Left ventricle myocardium inferior (tissue), 1 donor: ENCODE results near the gene GINS1. TPM values are rescaled to one million over a fixed set of nuclear protein-coding genes. Genes with fewer than 3 reads are reported as not detected.

ENCODE experiments used
- DNase-seq: peaks from one replicate; pipeline ENCODE4 v3.0.0-alpha.2; 2020
- H3K27ac ChIP-seq: fragments of 200-600 bp; replicated peaks from 2 replicates; pipeline ENCODE4 v1.8.0; 2021
- H3K27me3 ChIP-seq: fragments of 200-600 bp; 2 replicates; pipeline ENCODE4 v1.8.0; 2021; ENCODE audit warnings: low read depth
- H3K36me3 ChIP-seq: fragments of 200-600 bp; 2 replicates; pipeline ENCODE4 v1.8.0; 2021
- H3K4me1 ChIP-seq: fragments of 200-600 bp; 2 replicates; pipeline ENCODE4 v1.8.0; 2021
- H3K4me3 ChIP-seq: fragments of 200-600 bp; 2 replicates; pipeline ENCODE4 v1.8.0; 2021; ENCODE audit warnings: mild to moderate bottlenecking, moderate library complexity
- H3K9me3 ChIP-seq: fragments of 200-600 bp; replicated peaks from 2 replicates; pipeline ENCODE4 v1.8.0; 2021
- intact Hi-C: fragments of 100-400 bp; cut with micrococcal nuclease; formaldehyde crosslinking; loops from one replicate; pipeline ENCODE4 v1.11.0; 2022
- total RNA-seq: library from RNA; stranded (reverse); fragmentation: NEBNext Ultra II Directional; extraction: Animal tissue kit (Norgen Biotek cat#: 25700); gene quantifications from one replicate; pipeline ENCODE4 v1.2.1, GENCODE V29; 2021
- TF ChIP-seq, protein P1 (sequence below): fragments of 200-600 bp; IDR thresholded peaks from 2 replicates; pipeline ENCODE4 v1.8.0; 2021; ENCODE audit warnings: antibody characterized with exemption, mild to moderate bottlenecking, borderline replicate concordance
- donor health status: DM: no; HTN: yes; CAD: no; lungs with severe emphysema.

Gene GINS1
- total RNA-seq, 1 donor from 2014 or later: 0.41 TPM

DNA sequence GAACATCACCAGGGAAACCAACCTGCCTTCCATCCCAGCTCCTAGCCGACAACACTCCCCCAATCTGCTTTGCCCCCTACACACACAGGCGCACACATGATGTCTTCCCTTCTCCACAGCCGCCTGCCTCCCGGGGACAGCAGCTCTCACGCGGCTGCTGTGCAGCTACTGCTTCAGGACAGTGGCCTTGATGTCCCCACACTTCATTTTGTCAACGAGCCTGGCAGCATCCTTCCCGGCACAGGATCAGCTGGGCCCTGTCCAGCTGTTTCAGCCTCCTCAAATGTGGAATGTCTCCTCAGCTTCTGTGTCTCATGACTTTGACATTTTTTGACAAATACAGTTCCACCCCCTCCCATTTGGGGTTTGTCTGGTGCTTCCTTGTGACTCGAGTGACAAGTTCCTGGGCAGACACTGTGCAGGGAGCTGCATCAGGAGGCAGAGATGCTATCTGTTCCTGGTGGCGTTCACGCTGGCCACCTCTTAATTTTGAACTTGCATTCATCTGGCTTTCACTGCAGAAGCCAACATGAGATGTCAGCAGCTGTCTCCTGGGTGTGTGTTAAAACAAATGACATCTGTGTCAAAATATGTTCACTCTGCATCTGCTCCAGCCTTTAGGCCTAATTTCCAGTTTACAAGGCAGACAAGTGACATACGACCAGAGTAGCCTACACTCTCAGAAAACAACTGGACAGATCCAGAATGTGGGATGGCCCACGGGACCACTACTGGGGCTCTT is 57.2 kb downstream of the GINS1 start:
- Histone ChIP-seq H3K36me3 (peaks cover 34% of the 10 kb centered on the region), H3K27ac (no peak overlapping the region), H3K27me3 (no peaks in the 10 kb centered on the region), H3K9me3 (no peaks in the 10 kb centered on the region), H3K4me3 (no peak overlapping the region), H3K4me1 (peaks cover 12% of the 10 kb centered on the region)
- intact Hi-C loops: no loop called here
- TF ChIP-seq, protein P1, sequence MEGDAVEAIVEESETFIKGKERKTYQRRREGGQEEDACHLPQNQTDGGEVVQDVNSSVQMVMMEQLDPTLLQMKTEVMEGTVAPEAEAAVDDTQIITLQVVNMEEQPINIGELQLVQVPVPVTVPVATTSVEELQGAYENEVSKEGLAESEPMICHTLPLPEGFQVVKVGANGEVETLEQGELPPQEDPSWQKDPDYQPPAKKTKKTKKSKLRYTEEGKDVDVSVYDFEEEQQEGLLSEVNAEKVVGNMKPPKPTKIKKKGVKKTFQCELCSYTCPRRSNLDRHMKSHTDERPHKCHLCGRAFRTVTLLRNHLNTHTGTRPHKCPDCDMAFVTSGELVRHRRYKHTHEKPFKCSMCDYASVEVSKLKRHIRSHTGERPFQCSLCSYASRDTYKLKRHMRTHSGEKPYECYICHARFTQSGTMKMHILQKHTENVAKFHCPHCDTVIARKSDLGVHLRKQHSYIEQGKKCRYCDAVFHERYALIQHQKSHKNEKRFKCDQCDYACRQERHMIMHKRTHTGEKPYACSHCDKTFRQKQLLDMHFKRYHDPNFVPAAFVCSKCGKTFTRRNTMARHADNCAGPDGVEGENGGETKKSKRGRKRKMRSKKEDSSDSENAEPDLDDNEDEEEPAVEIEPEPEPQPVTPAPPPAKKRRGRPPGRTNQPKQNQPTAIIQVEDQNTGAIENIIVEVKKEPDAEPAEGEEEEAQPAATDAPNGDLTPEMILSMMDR: no peak
- no peak for DNase-seq

DNA sequence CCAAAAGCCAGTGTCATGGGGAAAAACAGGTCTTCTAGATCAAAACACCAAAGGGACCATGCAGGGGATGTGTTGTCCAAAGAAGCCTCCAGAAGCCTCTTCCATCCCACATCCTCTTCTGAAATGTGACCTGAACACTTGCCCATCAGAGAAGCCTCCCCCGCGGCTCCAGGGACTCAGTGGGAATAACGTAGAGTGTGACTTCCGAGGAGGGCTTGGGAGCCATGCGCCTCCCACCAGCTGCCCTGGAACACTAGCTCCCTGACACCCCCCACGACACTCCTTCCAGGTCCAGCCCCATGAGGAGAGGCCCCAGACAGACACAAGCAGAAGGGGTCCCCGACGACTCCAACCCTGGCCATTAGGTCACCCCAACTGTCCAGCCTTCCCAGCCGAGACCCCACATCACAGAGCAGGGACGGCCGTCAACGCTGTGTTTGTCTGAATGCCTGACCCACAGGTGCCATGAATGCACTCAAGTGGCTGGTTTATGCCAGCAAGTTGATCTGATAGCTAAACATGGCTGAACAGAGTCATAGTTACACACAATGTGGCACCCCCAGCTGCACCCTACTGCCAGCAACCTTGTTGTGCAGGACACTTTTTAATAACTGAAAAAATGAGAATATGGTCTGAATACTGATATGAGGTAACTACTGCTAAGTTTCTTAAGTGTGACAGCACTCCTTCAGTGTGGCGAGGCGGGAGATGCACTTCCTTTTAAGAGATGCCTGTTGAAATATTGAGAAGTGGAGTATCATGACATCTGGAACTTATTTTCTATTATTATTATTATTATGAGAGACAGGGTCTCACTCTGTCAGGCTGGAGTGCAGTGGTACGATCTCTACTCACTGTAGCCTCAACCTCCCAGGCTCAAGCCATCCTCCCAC is 58.0 kb downstream of the GINS1 start:
- Histone ChIP-seq H3K27ac (no peak overlapping the region), H3K4me3 (no peak overlapping the region), H3K36me3 (peaks cover 36% of the 10 kb centered on the region), H3K27me3 (no peaks in the 10 kb centered on the region), H3K4me1 (peaks cover 12% of the 10 kb centered on the region), H3K9me3 (no peaks in the 10 kb centered on the region)
- DNase-seq: no peak
- intact Hi-C loops: no loop called here
- TF ChIP-seq, protein P1: no peak

- TF ChIP-seq, protein P1: no peak
- no peaks in the 10 kb centered on the region for H3K27me3 ChIP-seq
- no peak overlapping the region for H3K27ac ChIP-seq
- intact Hi-C loops: no loop called here
- no peak for DNase-seq
- peaks cover 12% of the 10 kb centered on the region for H3K4me1 ChIP-seq
- peaks cover 26% of the 10 kb centered on the region for H3K36me3 ChIP-seq
- no peaks in the 10 kb centered on the region for H3K9me3 ChIP-seq
- no peak overlapping the region for H3K4me3 ChIP-seq
These were observed 59.4 kb downstream of the GINS1 start for GRCh38 chr20:25466846-25467245.

DNA sequence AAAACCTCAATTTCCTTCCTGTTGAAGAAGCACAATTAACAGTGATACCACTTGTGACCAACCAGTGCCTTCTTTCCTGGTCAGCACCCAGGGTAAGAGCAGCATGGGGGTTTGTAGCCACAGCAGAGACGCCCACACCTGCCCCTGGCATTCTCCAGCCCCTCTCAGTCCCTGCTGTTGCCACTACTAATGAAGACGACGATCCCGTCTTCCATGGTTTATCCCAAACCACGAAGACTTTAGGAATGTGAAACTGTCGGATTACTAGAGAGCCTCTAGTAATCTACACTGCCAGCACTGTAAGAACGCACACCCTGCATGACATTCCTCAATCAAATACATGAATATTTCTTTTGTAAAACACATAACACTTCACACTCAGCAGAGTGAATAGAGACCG is 60.0 kb downstream of the GINS1 start:
- peaks cover 25% of the 10 kb centered on the region for H3K36me3 ChIP-seq
- H3K9me3 ChIP-seq: no peaks in the 10 kb centered on the region
- no peak overlapping the region for H3K27ac ChIP-seq
- intact Hi-C loops: no loop called here
- no peak for DNase-seq
- no peaks in the 10 kb centered on the region for H3K27me3 ChIP-seq
- no peak overlapping the region for H3K4me3 ChIP-seq
- peaks cover 12% of the 10 kb centered on the region for H3K4me1 ChIP-seq
- TF ChIP-seq, protein P1: no peak

DNA sequence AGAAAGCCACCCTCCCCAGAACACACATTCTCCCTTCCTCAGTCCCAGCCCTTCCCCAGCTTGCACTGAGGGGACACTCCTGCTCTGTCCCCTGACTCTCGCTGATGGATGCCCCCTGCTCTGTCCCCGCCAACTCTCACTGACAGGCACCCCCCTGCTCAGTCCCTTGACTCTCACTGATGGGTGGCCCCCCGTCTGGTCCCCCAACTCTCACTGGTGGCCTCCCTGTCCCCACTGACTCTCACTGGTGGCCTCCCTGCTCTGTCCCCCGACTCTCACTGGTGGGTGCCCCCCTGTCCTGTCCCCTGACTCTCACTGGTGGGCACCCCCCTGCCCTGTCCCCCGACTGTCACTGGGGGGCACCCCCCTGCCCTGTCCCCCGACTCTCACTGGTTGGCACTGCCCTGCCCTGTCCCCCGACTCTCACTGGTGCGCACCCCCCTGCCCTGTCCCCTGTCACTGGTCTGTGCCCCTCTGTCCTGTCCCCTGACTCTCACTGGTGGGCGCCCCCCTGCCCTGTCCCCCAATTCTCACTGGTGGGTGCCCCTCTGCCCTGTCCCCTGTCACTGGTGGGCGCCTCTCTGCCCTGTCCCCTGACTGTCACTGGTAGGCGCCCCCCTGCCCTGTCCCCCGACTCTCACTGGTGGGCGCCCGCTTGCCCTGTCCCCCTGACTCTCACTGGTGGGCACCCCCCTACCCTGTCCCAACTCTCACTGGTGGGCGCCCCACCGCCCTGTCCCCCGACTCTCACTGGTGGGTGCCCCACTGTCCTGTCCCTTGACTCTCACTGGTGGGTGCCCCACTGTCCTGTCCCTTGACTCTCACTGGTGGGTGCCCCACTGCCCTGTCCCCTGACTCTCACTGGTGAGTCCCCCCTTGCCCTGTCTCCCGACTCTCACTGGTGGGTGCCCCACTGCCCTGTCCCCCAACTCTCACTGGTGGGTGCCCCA is 60.9 kb downstream of the GINS1 start:
- Histone ChIP-seq H3K9me3 (no peaks in the 10 kb centered on the region), H3K27ac (no peak overlapping the region), H3K27me3 (no peaks in the 10 kb centered on the region), H3K36me3 (peaks cover 31% of the 10 kb centered on the region), H3K4me3 (no peak overlapping the region), H3K4me1 (peaks cover 12% of the 10 kb centered on the region)
- intact Hi-C loops: no loop called here
- DNase-seq: no peak
- TF ChIP-seq, protein P1: no peak
